ENCODE results near the gene SYNDIG1. TPM values are rescaled to one million over a fixed set of nuclear protein-coding genes. Genes with fewer than 3 reads are reported as not detected.

SYNDIG1 gene
- total RNA-seq, 1 experiment from 2014 or later = 0.11 TPM

GRCh38 chr20:24560571-24561491 is 91.4 kb downstream of the SYNDIG1 start:
- DNase-seq (ENCODE audit: low read depth) = no peak

DNA sequence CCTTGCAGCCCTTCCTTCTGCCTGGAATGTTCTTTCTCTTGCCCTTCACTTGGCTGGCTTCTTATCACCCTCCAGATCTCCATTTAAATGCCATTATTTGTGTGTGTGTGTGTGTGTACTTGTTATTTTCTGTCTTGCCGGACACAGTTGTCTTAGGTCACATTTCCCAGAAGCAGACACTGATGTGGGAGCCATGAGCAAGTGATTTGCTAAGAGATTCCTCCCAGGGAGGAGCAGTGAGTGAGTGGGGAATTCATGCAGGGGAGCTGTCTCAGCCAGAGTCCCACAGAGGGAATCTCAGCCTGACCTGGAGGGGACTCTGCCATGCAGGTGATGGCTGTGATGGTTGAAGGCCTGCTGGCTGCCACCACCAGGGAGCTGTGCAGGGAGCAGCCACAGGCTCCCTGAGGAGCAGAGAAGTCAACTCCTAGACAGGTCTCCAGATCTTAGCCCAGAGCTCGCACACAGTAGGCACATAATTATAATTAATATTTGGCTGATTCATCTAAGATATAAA is 96.5 kb downstream of the SYNDIG1 start:
- no peak for DNase-seq (ENCODE audit: low read depth)

DNA sequence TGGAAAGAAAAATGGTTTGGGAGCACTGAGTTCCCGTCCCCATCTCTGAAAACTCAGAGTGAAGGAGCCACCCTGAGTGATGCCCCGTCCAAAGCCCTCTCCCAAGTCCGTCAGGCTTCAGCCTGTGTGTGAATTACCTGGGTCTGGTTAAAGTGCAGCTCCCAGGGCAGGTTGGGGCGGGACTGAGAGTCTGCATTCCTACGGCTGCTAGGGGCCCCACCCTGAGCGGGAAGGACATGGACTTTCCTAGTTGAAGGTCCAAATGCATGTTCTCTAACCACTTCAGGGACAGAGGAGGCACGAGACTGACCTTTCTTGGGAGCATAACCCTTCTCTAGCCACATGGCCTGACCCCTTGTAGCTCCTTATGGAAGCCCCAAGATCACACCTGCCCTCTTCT is 97.2 kb downstream of the SYNDIG1 start:
- no peak for DNase-seq (ENCODE audit: low read depth)

DNA sequence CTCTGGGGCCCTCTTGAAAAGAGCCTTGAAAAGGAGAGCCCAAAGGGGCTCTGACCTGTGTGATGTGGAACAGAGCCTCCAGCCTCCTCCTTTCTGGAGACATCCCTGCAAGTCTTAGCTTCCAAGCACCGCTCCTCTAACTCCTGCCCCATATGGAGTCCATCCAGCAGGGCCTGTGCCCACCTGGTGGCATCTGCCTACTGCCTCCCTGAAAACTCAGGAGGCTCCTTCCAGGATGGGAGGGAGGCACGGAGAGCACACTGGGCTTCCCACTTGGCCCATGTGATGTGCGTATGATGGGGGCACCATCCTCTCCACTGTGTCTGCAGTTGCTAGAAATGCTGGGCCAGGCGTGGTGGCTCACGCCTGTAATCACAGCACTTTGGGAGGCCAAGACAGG is 98.1 kb downstream of the SYNDIG1 start:
- no peak for DNase-seq (ENCODE audit: low read depth)

GRCh38 chr20:24568842-24569241 is 99.4 kb downstream of the SYNDIG1 start:
- DNase-seq (ENCODE audit: low read depth) = no peak

DNA sequence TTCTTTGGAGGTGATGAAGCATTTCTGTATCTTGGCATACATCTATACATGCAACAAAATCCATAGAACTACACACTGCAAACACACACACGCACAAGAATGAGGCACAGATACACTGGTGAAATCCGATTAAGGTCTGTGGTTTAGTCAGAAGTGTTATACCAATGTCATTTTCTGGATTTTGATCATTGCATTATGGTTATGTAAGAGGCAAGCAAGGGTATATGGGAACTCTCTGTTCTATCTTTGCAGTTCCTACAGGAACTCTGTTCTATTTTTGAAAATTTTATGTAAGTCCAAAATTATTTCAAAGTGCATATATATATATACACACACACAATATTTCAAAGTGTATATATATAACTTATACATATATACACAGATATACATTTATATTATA is 101.7 kb downstream of the SYNDIG1 start:
- no peak for DNase-seq (ENCODE audit: low read depth)

- no peak for DNase-seq (ENCODE audit: low read depth)
These were observed 102.7 kb downstream of the SYNDIG1 start for GRCh38 chr20:24572140-24572539.

DNA sequence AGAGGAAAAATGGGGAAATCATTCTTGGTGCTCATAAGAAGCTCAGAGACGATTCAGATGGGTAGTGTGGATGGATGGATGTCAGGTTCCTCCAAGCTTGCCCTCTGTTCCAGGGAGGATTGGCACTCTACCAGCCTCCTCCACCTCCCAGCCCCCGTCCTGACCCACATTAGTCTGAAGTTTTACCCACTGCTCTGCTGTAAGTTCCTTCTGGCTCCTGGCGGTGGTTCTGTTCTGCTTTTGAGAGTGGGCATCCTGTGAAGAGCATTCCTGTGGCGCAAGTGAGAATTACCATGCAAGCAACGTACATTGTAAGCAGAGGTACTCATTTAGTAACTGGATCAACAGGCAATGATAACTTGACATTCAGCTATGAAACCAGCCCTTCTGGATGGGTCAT is 103.4 kb downstream of the SYNDIG1 start:
- no peak for DNase-seq (ENCODE audit: low read depth)

GRCh38 chr20:24573557-24573956 is 104.1 kb downstream of the SYNDIG1 start:
- no peak for DNase-seq (ENCODE audit: low read depth)

GRCh38 chr20:24574307-24574706 is 104.9 kb downstream of the SYNDIG1 start:
- no peak for DNase-seq (ENCODE audit: low read depth)

GRCh38 chr20:24574797-24575196 is 105.4 kb downstream of the SYNDIG1 start:
- no peak for DNase-seq (ENCODE audit: low read depth)

DNA sequence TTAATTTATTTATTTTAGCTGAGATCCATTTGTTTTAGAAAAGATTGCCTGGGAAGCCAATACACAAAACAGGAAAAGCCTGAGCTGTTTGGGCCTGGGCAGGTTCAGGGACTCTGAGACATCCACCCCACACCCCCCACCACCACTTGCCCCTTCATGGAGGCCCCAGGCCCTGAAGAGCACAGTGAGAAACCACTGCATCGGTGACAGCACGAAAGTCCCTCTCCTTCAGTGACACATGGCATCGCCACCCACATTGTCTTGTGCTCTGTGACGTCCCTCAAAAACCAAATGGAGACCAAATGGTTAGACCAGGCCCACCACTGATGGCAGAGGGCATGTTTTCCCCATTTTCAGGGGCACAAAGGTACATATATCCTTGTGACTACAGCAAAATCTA is 106.4 kb downstream of the SYNDIG1 start:
- DNase-seq (ENCODE audit: low read depth) = no peak

- DNase-seq (ENCODE audit: low read depth) = no peak
These were observed 107.0 kb downstream of the SYNDIG1 start for GRCh38 chr20:24576447-24576846.

GRCh38 chr20:24577271-24577909 is 108.0 kb downstream of the SYNDIG1 start:
- no peak for DNase-seq (ENCODE audit: low read depth)

DNA sequence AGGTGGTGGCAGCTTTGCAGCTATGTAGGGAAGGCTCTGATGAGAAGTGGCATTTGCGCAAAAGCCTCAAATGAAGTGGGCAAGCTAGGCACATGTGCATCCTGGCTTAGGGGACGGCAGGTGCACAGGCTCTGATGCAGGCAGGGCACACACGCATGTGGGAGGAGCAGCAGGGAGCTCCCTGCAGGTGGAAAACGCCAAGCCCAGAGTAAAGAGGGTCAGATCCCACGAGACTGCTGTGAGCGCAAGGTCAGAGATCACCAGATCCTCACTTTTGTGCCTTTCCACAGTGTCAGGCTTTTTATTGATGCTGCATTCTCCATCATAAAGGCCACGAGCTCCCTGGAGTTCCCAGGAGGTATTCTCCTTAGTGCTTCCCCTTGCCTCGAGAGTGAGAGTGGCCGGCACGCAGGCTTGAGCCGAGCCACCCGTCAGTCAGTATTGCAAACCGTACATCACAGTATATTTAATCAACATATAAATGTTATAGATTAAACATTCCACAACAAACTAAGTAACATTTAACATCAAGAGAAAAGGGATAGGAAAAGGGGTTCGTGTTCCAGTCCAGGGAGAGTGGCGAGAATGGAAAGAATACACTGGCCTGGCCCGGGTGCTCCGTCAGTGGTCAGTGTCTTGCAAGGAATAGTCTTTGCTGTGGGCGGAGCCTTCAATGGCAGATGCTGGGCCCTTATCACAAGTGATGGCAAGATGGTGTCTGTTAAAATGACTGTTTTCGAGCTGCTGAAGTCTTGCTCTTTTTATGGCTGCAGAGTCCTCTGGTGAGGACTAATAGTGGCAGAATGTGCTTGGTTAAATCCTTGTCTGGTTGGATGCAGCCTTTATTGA is 109.4 kb downstream of the SYNDIG1 start:
- DNase-seq (ENCODE audit: low read depth) = no peak

GRCh38 chr20:24579475-24579874 is 110.0 kb downstream of the SYNDIG1 start:
- no peak for DNase-seq (ENCODE audit: low read depth)

- peak; percentile 58 for DNase-seq (ENCODE audit: low read depth)
These were observed 110.6 kb downstream of the SYNDIG1 start for GRCh38 chr20:24580006-24580405.

GRCh38 chr20:24580855-24581254 is 111.4 kb downstream of the SYNDIG1 start:
- DNase-seq (ENCODE audit: low read depth) = no peak

DNA sequence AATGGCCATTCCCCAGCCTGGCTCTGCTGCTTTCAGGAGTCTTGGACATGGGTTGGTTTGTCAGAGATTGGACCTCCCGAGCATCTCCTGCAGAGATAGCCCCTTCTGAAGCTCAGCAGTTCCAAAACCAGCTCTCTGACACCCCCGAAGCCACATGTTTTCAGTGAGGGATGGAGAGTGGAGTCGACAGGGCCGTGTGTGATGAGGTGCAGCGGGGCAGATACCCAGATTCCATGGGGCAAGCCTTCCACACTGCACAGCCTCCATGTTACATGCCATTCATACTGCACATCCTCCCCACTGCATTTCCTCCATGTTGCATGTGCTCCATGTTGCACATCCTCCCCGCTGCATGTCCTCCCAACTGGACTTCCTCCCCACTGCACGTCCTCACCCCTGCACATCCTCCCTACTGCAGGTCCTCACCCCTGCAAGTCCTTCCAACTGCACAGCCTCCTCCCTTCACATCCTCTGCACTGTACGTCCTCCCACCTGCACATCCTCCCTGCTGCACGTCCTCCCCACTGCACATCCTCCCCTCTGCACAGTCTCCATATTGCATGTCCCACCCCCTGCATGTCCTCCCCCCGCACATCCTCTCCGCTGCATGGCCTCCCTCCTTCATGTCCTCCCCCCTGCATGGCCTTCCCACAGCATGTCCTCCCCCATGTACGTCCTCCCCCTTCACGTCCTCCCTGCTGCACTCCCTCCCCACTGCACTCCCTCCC is 112.2 kb downstream of the SYNDIG1 start:
- no peak for DNase-seq (ENCODE audit: low read depth)

- no peak for DNase-seq (ENCODE audit: low read depth)
These were observed 113.1 kb downstream of the SYNDIG1 start for GRCh38 chr20:24582373-24583168.

Data from LHCN-M2 (cell line).